NCI-H82 treated with DMSO at 0.1 percent for 48 hours (cell line): ENCODE results near the gene KRTAP10-6.
"Not testable (repeated sequence)": the region's sequence is repeated elsewhere in the genome, so short reads cannot be mapped to it uniquely, and the experiment has no call there.

Experiments used
- DNase-seq: peaks from one replicate; lab custom pipeline; 2025; ENCODE audit not compliant: unreplicated experiment; lab: John Stamatoyannopoulos, UW

KRTAP10-6 gene

GRCh38 chr21:44599264-44600029 is 7.1 kb upstream of the KRTAP10-6 start:
- no peak for DNase-seq

GRCh38 chr21:44598061-44598460 is 5.8 kb upstream of the KRTAP10-6 start:
- DNase-seq: no peak

GRCh38 chr21:44596068-44596725 is 3.9 kb upstream of the KRTAP10-6 start:
- no peak for DNase-seq

GRCh38 chr21:44595524-44595923 is 3.2 kb upstream of the KRTAP10-6 start:
- DNase-seq: no peak

- no peak for DNase-seq
Measured at GRCh38 chr21:44594406-44594916, 2.2 kb upstream of the KRTAP10-6 start.

GRCh38 chr21:44593598-44594405 is 1.5 kb upstream of the KRTAP10-6 start:
- no peak for DNase-seq

GRCh38 chr21:44591801-44592130 is 539 bp downstream of the KRTAP10-6 start:
- DNase-seq: not testable (repeated sequence)

GRCh38 chr21:44590897-44591800 is 1.2 kb downstream of the KRTAP10-6 start:
- DNase-seq: not testable (repeated sequence)

GRCh38 chr21:44590311-44590721 is 2.0 kb downstream of the KRTAP10-6 start:
- DNase-seq: no peak

- no peak for DNase-seq
Measured at GRCh38 chr21:44589586-44590305, 2.6 kb downstream of the KRTAP10-6 start.

- no peak for DNase-seq
Measured at GRCh38 chr21:44589094-44589493, 3.2 kb downstream of the KRTAP10-6 start.

- DNase-seq: no peak
Measured at GRCh38 chr21:44585892-44586291, 6.4 kb downstream of the KRTAP10-6 start.

- DNase-seq: no peak
Measured at GRCh38 chr21:44583800-44584147, 8.5 kb downstream of the KRTAP10-6 start.

- no peak for DNase-seq
Measured at GRCh38 chr21:44583089-44583799, 9.1 kb downstream of the KRTAP10-6 start.

GRCh38 chr21:44582055-44582454 is 10.2 kb downstream of the KRTAP10-6 start:
- no peak for DNase-seq

GRCh38 chr21:44581158-44581557 is 11.1 kb downstream of the KRTAP10-6 start:
- DNase-seq: no peak

- not testable (repeated sequence) for DNase-seq
Measured at GRCh38 chr21:44580231-44580821, 12.0 kb downstream of the KRTAP10-6 start, which contains the start of gene KRTAP10-5. KRTAP10-5 (minus strand) TSS chr21:44580604; CDS start chr21:44580578, 26 bp downstream.

- no peak for DNase-seq
Measured at GRCh38 chr21:44579833-44580144, 12.5 kb downstream of the KRTAP10-6 start.
